ENCODE results near the gene ENG.

DNA sequence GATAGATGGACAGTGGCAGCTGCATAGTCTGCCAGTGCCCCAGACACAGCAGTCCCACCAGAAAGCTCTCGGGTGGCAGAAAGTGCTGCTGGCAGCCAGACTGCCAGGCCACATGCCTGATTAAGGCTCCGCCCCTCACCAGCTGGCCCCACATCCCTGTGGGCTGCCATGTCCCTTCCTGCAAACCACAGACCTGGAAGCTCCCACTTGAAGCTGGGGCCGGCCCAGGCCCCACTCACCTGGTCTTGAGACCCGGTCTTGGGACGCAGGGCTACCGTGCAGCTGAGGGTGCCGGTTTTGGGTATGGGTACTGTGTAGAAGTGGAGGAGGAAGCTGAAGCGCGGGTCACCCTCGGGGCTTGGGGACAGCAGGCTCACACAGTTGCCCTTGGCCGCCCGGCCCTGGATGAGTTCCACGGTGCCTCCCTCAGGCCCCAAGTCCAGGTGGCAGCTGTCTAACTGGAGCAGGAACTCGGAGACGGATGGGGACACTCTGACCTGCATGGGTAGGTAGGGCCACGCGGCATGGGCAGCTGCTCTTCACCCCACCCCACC lies 36.5 kb downstream of the ENG start:
- no peak for TF ChIP-seq CTCF (conservative IDR thresholded peaks at IDR 0.05; ENCODE audit: low read length)
- TF ChIP-seq EZH2phosphoT487 (IDR thresholded peaks at IDR 0.05; ENCODE audit: borderline replicate concordance): no peak

Data from Loucy (cell line).